Measurements from ENCODE around the gene METRN.
"Not testable (repeated sequence)": the region's sequence is repeated elsewhere in the genome, so short reads cannot be mapped to it uniquely, and the experiment has no call there.

Gene METRN

GRCh38 chr16:740459-740763 lies 25.5 kb downstream of the METRN start:
- no peak for DNase-seq

GRCh38 chr16:740764-741505 lies 26.0 kb downstream of the METRN start, which contains the start of gene CIAO3:
Gene CIAO3, minus strand, starts transcription at chr16:740997. Its CDS starts 12 bp downstream, at chr16:740985.
- DNase-seq, result no peak

- DNase-seq, result no peak
These were observed 27.2 kb downstream of the METRN start for GRCh38 chr16:741986-742629.

- DNase-seq, result not testable (repeated sequence)
These were observed 28.0 kb downstream of the METRN start for GRCh38 chr16:742894-743293.

GRCh38 chr16:743794-744500 lies 29.0 kb downstream of the METRN start:
- DNase-seq, result no peak

GRCh38 chr16:745739-746138 lies 30.8 kb downstream of the METRN start:
- DNase-seq, result no peak

GRCh38 chr16:746637-747036 lies 31.7 kb downstream of the METRN start:
- DNase-seq, result no peak

GRCh38 chr16:747978-748746 lies 33.2 kb downstream of the METRN start:
- no peak for DNase-seq

GRCh38 chr16:749010-749409 lies 34.1 kb downstream of the METRN start:
- DNase-seq, result no peak

GRCh38 chr16:750485-750884 lies 35.6 kb downstream of the METRN start:
- DNase-seq, result no peak

- DNase-seq, result no peak
These were observed 36.5 kb downstream of the METRN start for GRCh38 chr16:751152-752006.

GRCh38 chr16:752007-752312 lies 37.0 kb downstream of the METRN start:
- no peak for DNase-seq

GRCh38 chr16:754121-754607 lies 39.2 kb downstream of the METRN start:
- DNase-seq, result not testable (repeated sequence)

GRCh38 chr16:754656-755055 lies 39.7 kb downstream of the METRN start:
- DNase-seq, result no peak

- no peak for DNase-seq
These were observed 41.5 kb downstream of the METRN start for GRCh38 chr16:756428-756827.

- DNase-seq, result no peak
These were observed 44.4 kb downstream of the METRN start for GRCh38 chr16:759110-759910.

GRCh38 chr16:760065-760464 lies 45.1 kb downstream of the METRN start:
- DNase-seq, result no peak

- DNase-seq, result no peak
These were observed 45.8 kb downstream of the METRN start, which contains the start of gene MSLN for GRCh38 chr16:760545-761343. Gene MSLN, plus strand, starts transcription at chr16:760734. Its CDS starts 1,947 bp downstream, at chr16:762681.

GRCh38 chr16:761625-762513 lies 47.0 kb downstream of the METRN start:
- no peak for DNase-seq
